Measurements from ENCODE around the gene ARID5A. TPM values are rescaled to one million over a fixed set of nuclear protein-coding genes. Genes with fewer than 3 reads are reported as not detected.

Gene ARID5A
- total and polyA plus RNA-seq, 2 experiments from 2014 or later, result 15.2 to 19.5 TPM

DNA sequence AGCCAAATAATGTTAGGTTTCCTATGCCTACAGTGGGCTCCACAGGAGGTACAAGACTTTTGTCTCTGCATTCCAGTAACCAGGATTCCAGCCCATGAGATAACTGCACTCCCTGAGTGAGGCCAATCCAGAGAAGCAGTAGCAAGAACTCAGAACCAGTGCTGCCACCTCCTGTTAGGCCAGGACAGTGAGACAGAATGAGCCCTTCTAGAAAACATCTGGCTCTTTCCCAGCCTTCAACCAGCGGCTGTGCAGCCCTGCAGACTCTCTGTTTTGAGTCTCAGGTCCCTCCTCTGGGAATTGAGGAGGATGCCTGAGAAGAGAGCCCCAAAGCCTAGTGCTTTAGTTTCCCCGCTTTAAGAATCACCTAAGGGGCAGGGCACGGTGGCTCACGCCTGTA, 44.2 kb downstream of the ARID5A start:
- H3K9me3 ChIP-seq (ENCODE audit: low read depth), result no peaks in the 10 kb centered on the region
- WGBS, 2 experiments (ENCODE audit: low coverage in 1 of 2, low lambda C conversion rate in 2 of 2, missing lambda C conversion rate in 2 of 2), result 77 to 79% methylated on average over 4 of the region's 4 CpGs
- no peak overlapping the region for H3K27ac ChIP-seq
- no peaks in the 10 kb centered on the region for H3F3A ChIP-seq (ENCODE audit: insufficient read depth)
- H3K79me2 ChIP-seq (ENCODE audit: insufficient read depth), result no peaks in the 10 kb centered on the region
- H2AFZ ChIP-seq, result no peak overlapping the region
- H3K4me2 ChIP-seq (ENCODE audit: unreplicated experiment), result no peak overlapping the region
- H3K27me3 ChIP-seq (replicated peaks; ENCODE audit: insufficient read depth), result no peaks in the 10 kb centered on the region
- TF ChIP-seq EZH2phosphoT487 (IDR thresholded peaks at IDR 0.05; ENCODE audit: insufficient read depth, low read depth) (no peak), EZH2 (IDR thresholded peaks at IDR 0.05; ENCODE audit: insufficient read depth, poor library complexity, severe bottlenecking) (no peak)
- DNase-seq, result peak; percentile 26
- no peak overlapping the region for H3K4me3 ChIP-seq
- peaks cover 4% of the 10 kb centered on the region; the same call in 1 of the 2 replicates for H3K36me3 ChIP-seq (ENCODE audit: low read depth)
- no peaks in the 10 kb centered on the region for H3K9me2 ChIP-seq (ENCODE audit: insufficient read depth)
- no peak overlapping the region for H3K9ac ChIP-seq
- in situ Hi-C loops (cut with MboI), result no loop called here
- no peaks in the 10 kb centered on the region for H4K20me1 ChIP-seq (ENCODE audit: insufficient read depth)
- H3K4me1 ChIP-seq (ENCODE audit: insufficient read depth), result no peaks in the 10 kb centered on the region

DNA sequence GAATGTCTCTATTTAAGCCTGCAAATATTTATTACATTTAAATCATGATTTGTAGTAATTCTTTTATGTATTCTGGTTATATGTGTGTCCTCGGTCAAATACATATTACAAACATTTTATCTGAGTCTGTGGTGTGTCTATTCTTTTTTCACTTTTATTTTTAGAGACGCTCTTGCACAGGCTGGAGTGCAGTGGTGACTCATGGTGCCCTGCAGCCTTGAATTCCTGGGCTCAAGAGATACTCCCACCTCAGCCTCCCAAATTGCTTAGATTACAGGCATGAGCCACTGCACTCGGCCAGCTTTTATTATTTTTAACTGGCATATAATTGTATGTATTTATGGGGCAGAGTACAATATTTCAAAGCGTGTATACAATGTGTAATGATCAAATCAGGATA, 47.5 kb downstream of the ARID5A start:
- DNase-seq, result peak; percentile 24
- no peaks in the 10 kb centered on the region for H3K4me1 ChIP-seq (ENCODE audit: insufficient read depth)
- 81 to 84% methylated on average over 4 of the region's 4 CpGs for WGBS, 2 experiments (ENCODE audit: low coverage in 1 of 2, low lambda C conversion rate in 2 of 2, missing lambda C conversion rate in 2 of 2)
- TF ChIP-seq EZH2phosphoT487 (IDR thresholded peaks at IDR 0.05; ENCODE audit: insufficient read depth, low read depth), result no peak
- no peak for TF ChIP-seq EZH2 (IDR thresholded peaks at IDR 0.05; ENCODE audit: insufficient read depth, poor library complexity, severe bottlenecking)
- no peaks in the 10 kb centered on the region for H3F3A ChIP-seq (ENCODE audit: insufficient read depth)
- H2AFZ ChIP-seq, result no peak overlapping the region
- H3K27me3 ChIP-seq (replicated peaks; ENCODE audit: insufficient read depth), result no peaks in the 10 kb centered on the region
- in situ Hi-C loops (cut with MboI), result no loop called here
- peaks cover 4% of the 10 kb centered on the region; the same call in 1 of the 2 replicates for H3K36me3 ChIP-seq (ENCODE audit: low read depth)
- H3K4me2 ChIP-seq (ENCODE audit: unreplicated experiment), result no peak overlapping the region
- no peaks in the 10 kb centered on the region for H3K9me3 ChIP-seq (ENCODE audit: low read depth)
- no peak overlapping the region for H3K4me3 ChIP-seq
- no peak overlapping the region for H3K27ac ChIP-seq
- H3K9me2 ChIP-seq (ENCODE audit: insufficient read depth), result no peaks in the 10 kb centered on the region
- H3K9ac ChIP-seq, result no peak overlapping the region
- H3K79me2 ChIP-seq (ENCODE audit: insufficient read depth), result peaks cover 17% of the 10 kb centered on the region; the same call in 1 of the 2 replicates
- H4K20me1 ChIP-seq (ENCODE audit: insufficient read depth), result no peaks in the 10 kb centered on the region

DNA sequence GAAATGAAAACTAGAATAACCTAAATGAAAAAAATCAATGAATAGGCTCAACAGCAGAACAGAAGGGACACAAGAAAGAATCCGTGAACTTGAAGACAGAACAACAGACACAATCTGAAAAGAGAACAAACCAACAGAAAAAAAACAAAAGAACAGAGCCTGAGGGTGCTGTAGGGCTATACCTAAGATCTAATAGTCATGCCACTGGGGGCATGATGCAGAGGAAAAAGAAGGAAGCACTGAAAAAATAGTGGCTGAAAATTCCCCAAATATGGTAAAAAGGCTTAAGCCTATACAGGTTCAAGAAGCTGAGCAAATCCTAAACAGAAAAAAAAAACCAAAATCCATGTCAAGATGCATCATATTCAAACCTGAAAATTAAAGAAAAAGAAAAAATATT, 51.3 kb downstream of the ARID5A start:
- in situ Hi-C loops (cut with MboI), result no loop called here
- Histone ChIP-seq H4K20me1 (ENCODE audit: insufficient read depth) (no peaks in the 10 kb centered on the region), H3K4me2 (ENCODE audit: unreplicated experiment) (no peak overlapping the region), H3K4me3 (no peak overlapping the region), H2AFZ (no peak overlapping the region), H3K36me3 (ENCODE audit: low read depth) (peaks cover 12% of the 10 kb centered on the region; the same call in 1 of the 2 replicates), H3K9me3 (ENCODE audit: low read depth) (no peaks in the 10 kb centered on the region), H3K27ac (no peak overlapping the region), H3F3A (ENCODE audit: insufficient read depth) (peaks cover 7% of the 10 kb centered on the region; the same call in 1 of the 2 replicates), H3K79me2 (ENCODE audit: insufficient read depth) (peaks cover 29% of the 10 kb centered on the region; the same call in 1 of the 2 replicates), H3K27me3 (replicated peaks; ENCODE audit: insufficient read depth) (no peaks in the 10 kb centered on the region), H3K9me2 (ENCODE audit: insufficient read depth) (no peaks in the 10 kb centered on the region), H3K9ac (no peak overlapping the region), H3K4me1 (ENCODE audit: insufficient read depth) (no peaks in the 10 kb centered on the region)
- DNase-seq, result no peak
- 100% methylated on average over 1 of the region's 1 CpG for WGBS, 2 experiments (ENCODE audit: low coverage in 1 of 2, low lambda C conversion rate in 2 of 2, missing lambda C conversion rate in 2 of 2)
- TF ChIP-seq EZH2 (IDR thresholded peaks at IDR 0.05; ENCODE audit: insufficient read depth, poor library complexity, severe bottlenecking), result no peak
- no peak for TF ChIP-seq EZH2phosphoT487 (IDR thresholded peaks at IDR 0.05; ENCODE audit: insufficient read depth, low read depth)

DNA sequence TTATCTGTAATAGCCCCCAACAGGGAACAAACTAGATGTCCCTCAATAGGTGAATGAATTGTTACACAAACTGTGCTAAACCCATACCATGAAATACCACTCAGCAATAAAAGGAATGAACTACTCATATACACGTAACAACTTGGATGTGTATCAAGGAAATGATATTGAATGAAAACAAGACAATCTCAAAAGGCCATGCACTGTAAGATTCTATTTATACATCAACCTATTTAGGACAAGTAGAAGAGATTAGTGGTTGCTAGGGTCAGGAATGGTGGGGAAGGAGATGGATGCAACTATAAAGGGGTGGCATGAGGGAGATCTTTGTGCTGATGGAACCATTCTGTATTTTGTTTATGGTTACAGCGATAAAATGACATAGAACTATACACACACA, 54.5 kb downstream of the ARID5A start:
- TF ChIP-seq EZH2phosphoT487 (IDR thresholded peaks at IDR 0.05; ENCODE audit: insufficient read depth, low read depth) (no peak), EZH2 (IDR thresholded peaks at IDR 0.05; ENCODE audit: insufficient read depth, poor library complexity, severe bottlenecking) (no peak)
- in situ Hi-C loops (cut with MboI), result no loop called here

More for the DNA sequence above, 54.5 kb downstream of the ARID5A start:
- no peaks in the 10 kb centered on the region for H3K27me3 ChIP-seq (replicated peaks; ENCODE audit: insufficient read depth)
- peak; percentile 30 for DNase-seq
- no peak overlapping the region for H3K4me2 ChIP-seq (ENCODE audit: unreplicated experiment)
- H3K9me2 ChIP-seq (ENCODE audit: insufficient read depth), result no peaks in the 10 kb centered on the region
- no peaks in the 10 kb centered on the region for H4K20me1 ChIP-seq (ENCODE audit: insufficient read depth)
- H3F3A ChIP-seq (ENCODE audit: insufficient read depth), result peaks cover 7% of the 10 kb centered on the region; the same call in 1 of the 2 replicates
- H3K9me3 ChIP-seq (ENCODE audit: low read depth), result no peaks in the 10 kb centered on the region
- 76 to 84% methylated on average over 2 of the region's 2 CpGs for WGBS, 2 experiments (ENCODE audit: low coverage in 1 of 2, low lambda C conversion rate in 2 of 2, missing lambda C conversion rate in 2 of 2)
- H3K4me3 ChIP-seq, result no peak overlapping the region
- no peak overlapping the region for H3K9ac ChIP-seq
- H2AFZ ChIP-seq, result no peak overlapping the region
- H3K27ac ChIP-seq, result no peak overlapping the region
- H3K36me3 ChIP-seq (ENCODE audit: low read depth), result peaks cover 26% of the 10 kb centered on the region
- H3K79me2 ChIP-seq (ENCODE audit: insufficient read depth), result peaks cover 29% of the 10 kb centered on the region; the same call in 1 of the 2 replicates
- H3K4me1 ChIP-seq (ENCODE audit: insufficient read depth), result no peaks in the 10 kb centered on the region

Measured in GM23248 (cell line).